Stomach smooth muscle (tissue), 2 donors: ENCODE data around the gene KLF3.

Experiments
- H3K27ac ChIP-seq: one replicate; pipeline ENCODE4 v1.7.0; 2013; ENCODE audit warnings: mild to moderate bottlenecking, low read length, inconsistent platforms
- H3K27me3 ChIP-seq, 2 donors: one replicate each; pipeline ENCODE4 v1.7.0; 2013; ENCODE audit warnings: low read length in 2 of 2; ENCODE audit not compliant: insufficient read depth in 2 of 2, control insufficient read depth in 1 of 2
- H3K36me3 ChIP-seq, 2 donors: one replicate each; pipeline ENCODE4 v1.7.0; 2013; ENCODE audit warnings: low read length in 2 of 2; ENCODE audit not compliant: control insufficient read depth in 2 of 2, insufficient read depth in 2 of 2
- H3K4me1 ChIP-seq: one replicate; pipeline ENCODE4 v1.7.0; 2013; ENCODE audit warnings: low read length; ENCODE audit not compliant: control insufficient read depth, insufficient read depth
- H3K4me3 ChIP-seq, 2 donors: one replicate each; pipeline ENCODE4 v1.7.0; 2013; ENCODE audit warnings: low read length in 2 of 2
- H3K9ac ChIP-seq, 2 donors: one replicate each; pipeline ENCODE4 v1.7.0; 2013; ENCODE audit warnings: low read length in 2 of 2, mild to moderate bottlenecking in 1 of 2
- H3K9me3 ChIP-seq, 2 donors: one replicate each; pipeline ENCODE4 v1.7.0; 2013; ENCODE audit warnings: low read length in 2 of 2; ENCODE audit not compliant: control insufficient read depth in 2 of 2
- donor health status: healthy.
- donor health status: Pancreatic carcinoma.

Gene KLF3

DNA sequence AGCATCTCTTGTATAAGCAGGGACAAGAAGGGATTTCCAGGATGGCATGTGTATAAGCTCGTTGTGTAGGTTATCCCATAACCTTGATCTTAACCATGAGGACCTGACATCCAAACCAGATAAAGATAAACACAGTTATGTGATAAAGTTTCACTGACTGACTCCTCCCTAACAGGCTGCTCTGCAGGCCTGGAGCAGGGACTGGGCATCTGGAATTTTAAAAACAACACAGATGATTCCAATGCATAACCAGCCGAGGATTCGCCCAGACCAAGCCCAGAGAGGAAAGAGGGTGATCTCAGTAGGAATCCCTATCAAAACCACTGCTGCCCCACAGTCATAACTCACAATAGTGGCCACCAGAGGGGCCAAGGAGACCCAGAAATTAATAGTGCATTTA lies 22.7 kb downstream of the KLF3 start:
- Histone ChIP-seq H3K36me3 (peaks cover 31% of the 10 kb centered on the region in 2 donors), H3K27ac (peak overlapping the region; percentile 37)

DNA sequence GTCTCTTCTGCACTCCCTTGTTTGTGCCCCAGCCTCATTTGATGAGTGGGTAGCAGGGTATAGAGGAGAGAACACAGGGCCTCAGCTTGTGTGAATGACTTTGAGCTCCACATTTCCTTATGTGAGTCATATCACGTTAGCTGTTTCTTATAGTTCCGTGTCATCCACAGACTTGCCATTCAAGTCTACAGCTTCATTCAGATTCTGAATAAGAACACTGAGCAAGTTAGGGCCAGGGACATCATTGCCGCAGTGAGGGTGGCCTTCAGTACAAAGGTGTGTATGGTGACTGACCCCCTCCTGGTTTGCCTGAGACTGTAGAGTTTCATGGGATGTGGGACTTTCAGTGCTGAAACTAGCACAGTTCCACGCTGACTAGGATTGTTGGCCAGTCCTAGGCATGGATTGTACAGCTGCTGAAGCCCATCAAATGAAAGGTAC lies 23.6 kb downstream of the KLF3 start:
- H3K9me3 ChIP-seq = no peaks in the 10 kb centered on the region
- H3K27ac ChIP-seq = no peak overlapping the region
- no peak overlapping the region for H3K9ac ChIP-seq
- no peak overlapping the region for H3K4me3 ChIP-seq
- H3K4me1 ChIP-seq = peaks cover 32% of the 10 kb centered on the region
- H3K36me3 ChIP-seq = peaks cover 30 to 31% of the 10 kb centered on the region in 2 donors
- H3K27me3 ChIP-seq = no peaks in the 10 kb centered on the region

More for the DNA sequence above, 22.7 kb downstream of the KLF3 start:
- H3K27me3 ChIP-seq = no peaks in the 10 kb centered on the region
- no peak overlapping the region for H3K9ac ChIP-seq
- H3K4me3 ChIP-seq = no peak overlapping the region
- H3K4me1 ChIP-seq = peaks cover 29% of the 10 kb centered on the region
- H3K9me3 ChIP-seq = no peaks in the 10 kb centered on the region

DNA sequence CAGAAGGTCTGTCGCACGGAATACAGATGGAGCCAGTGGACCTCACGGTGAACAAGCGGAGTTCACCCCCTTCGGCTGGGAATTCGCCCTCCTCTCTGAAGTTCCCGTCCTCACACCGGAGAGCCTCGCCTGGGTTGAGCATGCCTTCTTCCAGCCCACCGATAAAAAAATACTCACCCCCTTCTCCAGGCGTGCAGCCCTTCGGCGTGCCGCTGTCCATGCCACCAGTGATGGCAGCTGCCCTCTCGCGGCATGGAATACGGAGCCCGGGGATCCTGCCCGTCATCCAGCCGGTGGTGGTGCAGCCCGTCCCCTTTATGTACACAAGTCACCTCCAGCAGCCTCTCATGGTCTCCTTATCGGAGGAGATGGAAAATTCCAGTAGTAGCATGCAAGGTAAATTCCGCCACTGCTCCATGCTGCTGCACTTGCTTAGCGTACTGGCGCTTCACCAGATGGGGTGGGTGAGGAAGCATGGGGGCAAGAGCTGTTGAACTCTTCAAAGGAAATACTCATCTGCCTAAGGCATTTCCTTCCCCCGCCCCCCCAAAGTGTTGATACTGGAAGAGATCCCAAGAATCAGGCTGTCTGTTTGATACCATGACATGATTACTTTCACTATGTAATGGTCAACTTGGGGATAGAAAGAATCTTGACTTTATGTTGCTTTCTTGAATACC lies 24.8 kb downstream of the KLF3 start:
- H3K9me3 ChIP-seq = no peaks in the 10 kb centered on the region
- H3K4me1 ChIP-seq = peaks cover 33% of the 10 kb centered on the region
- no peak overlapping the region for H3K27ac ChIP-seq
- peaks cover 30 to 36% of the 10 kb centered on the region in 2 donors for H3K36me3 ChIP-seq
- H3K4me3 ChIP-seq = no peak overlapping the region
- H3K9ac ChIP-seq = no peak overlapping the region
- H3K27me3 ChIP-seq = no peaks in the 10 kb centered on the region

DNA sequence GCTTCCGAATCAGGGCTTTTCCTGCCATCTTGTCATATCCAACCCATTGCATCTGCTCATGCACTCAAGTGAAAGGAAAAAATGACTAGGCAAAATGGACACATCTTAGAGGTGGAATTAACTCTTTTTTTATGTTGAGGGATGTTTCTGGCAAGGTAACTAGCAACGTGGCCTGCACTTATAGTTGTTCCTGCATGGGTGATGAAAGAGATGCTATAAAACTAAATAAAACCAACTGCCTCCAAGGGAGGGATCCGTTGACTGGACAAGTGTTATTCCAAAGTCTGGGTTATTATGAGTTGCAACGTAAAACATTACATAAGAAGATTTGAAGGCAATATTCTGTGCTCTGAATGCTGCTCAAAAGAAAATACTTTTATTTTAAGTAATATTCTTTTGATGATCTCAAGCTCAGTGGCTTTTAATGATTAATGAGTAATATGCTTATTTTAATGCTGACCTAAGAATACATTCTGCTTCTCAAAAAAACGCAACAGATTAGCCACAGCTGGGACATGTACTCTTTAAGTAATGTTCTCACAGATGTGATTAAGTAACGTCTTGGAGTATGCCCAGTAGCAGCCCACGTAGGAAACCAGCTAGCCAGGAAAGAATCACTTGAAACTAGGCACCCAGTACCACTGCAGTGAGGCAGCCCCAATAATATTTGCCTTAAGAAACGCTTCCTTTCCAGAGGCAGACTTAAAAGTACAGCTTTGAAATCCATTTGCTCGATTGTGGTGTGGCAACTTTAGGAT lies 27.4 kb downstream of the KLF3 start:
- peak overlapping the region in 1 of 2 donors; percentile 22 for H3K9ac ChIP-seq
- H3K4me3 ChIP-seq = peak overlapping the region in 1 of 2 donors; percentile 34
- H3K4me1 ChIP-seq = peaks cover 19% of the 10 kb centered on the region
- H3K27me3 ChIP-seq = no peaks in the 10 kb centered on the region
- H3K9me3 ChIP-seq = no peaks in the 10 kb centered on the region
- peak overlapping the region; percentile 49 for H3K27ac ChIP-seq
- H3K36me3 ChIP-seq = peaks cover 43 to 52% of the 10 kb centered on the region in 2 donors

DNA sequence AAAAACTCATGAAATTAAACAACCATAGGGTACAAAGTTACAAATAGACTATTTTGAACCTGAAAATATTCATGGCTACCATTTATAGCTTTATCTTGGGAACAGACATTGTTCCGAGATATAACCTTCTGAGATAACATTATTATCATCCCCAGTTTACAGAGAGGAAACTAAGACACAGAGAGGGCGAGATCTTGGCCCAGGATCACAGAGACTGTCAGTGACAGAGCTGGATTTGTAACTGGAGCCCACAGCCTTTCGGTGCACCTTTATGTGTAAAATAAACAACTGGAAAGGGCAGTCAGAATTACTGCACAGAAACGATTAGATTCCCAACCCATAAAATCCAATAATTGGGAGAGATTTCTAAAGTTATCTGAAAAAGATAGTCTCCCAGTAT lies 28.4 kb downstream of the KLF3 start:
- no peaks in the 10 kb centered on the region for H3K9me3 ChIP-seq
- H3K36me3 ChIP-seq = peaks cover 47 to 53% of the 10 kb centered on the region in 2 donors
- no peak overlapping the region for H3K4me3 ChIP-seq
- peaks cover 16% of the 10 kb centered on the region for H3K4me1 ChIP-seq
- H3K27me3 ChIP-seq = no peaks in the 10 kb centered on the region
- no peak overlapping the region for H3K9ac ChIP-seq
- peak overlapping the region; percentile 46 for H3K27ac ChIP-seq

DNA sequence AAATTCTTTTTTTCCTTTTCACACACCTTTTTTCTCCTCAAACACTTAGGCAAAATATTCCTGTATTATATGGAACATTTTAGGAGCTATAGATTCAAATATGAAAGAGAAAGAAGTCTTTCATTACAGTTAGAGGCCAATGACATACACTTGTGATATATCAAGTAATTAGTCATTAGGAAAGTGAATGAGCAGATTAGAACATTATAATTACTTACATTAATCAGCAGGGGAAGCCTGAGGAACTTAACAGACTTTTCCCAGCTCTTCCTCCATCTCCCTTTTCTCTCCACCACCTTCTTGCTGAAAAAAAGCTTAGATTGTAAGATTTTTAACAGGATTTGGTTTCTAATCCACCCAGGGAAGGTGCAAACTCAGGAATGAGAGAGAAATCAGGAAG lies 29.6 kb downstream of the KLF3 start:
- no peaks in the 10 kb centered on the region for H3K9me3 ChIP-seq
- H3K36me3 ChIP-seq = peaks cover 53 to 58% of the 10 kb centered on the region in 2 donors
- no peaks in the 10 kb centered on the region for H3K27me3 ChIP-seq
- peaks cover 22% of the 10 kb centered on the region for H3K4me1 ChIP-seq
- H3K27ac ChIP-seq = no peak overlapping the region
- H3K4me3 ChIP-seq = no peak overlapping the region
- H3K9ac ChIP-seq = no peak overlapping the region

DNA sequence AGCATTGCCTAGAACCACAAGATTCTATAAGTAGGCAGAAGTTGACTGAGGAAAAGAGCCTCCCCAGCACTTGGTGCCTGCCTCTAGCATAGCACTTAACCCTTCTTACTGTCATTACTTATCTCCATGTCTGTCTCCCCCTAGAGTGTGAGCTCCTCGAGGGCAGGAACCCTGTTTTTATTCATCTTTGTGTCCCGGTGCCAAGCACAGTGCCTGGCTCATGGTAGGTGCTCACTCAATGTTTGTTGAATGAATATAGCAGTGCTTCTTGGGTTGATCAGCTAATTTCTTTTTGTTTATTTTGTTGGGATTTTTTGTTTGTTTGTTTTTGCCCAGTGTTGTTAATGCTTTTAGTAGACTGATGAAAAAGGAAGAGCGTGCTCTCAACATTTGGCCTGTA lies 30.3 kb downstream of the KLF3 start:
- Histone ChIP-seq H3K4me1 (peaks cover 22% of the 10 kb centered on the region), H3K4me3 (no peak overlapping the region), H3K36me3 (peaks cover 45 to 51% of the 10 kb centered on the region in 2 donors), H3K27me3 (no peaks in the 10 kb centered on the region), H3K27ac (no peak overlapping the region), H3K9me3 (no peaks in the 10 kb centered on the region), H3K9ac (no peak overlapping the region)

DNA sequence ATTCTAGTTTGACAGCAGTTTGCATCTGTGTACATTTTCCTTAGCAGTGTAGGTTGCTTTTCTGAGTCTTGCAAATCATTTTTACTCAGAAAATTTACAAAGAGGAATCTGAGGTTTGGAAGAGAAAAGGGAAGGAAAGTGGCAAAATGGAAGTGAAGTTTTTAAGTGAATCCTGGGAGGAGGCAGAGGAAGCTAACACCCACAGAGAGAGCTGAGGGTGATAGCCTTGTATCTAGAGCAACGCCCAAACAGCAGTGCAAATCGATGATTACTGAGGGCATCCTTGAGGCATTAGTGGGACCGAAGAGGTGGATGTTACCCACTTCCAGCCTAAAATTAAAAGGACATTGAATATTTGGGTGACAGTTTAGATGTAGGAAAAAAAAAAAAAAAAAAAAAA lies 31.8 kb downstream of the KLF3 start:
- peaks cover 22% of the 10 kb centered on the region for H3K4me1 ChIP-seq
- H3K27ac ChIP-seq = no peak overlapping the region
- no peak overlapping the region for H3K9ac ChIP-seq
- no peak overlapping the region for H3K4me3 ChIP-seq
- no peaks in the 10 kb centered on the region for H3K27me3 ChIP-seq
- H3K9me3 ChIP-seq = no peaks in the 10 kb centered on the region
- peaks cover 30 to 36% of the 10 kb centered on the region in 2 donors for H3K36me3 ChIP-seq

DNA sequence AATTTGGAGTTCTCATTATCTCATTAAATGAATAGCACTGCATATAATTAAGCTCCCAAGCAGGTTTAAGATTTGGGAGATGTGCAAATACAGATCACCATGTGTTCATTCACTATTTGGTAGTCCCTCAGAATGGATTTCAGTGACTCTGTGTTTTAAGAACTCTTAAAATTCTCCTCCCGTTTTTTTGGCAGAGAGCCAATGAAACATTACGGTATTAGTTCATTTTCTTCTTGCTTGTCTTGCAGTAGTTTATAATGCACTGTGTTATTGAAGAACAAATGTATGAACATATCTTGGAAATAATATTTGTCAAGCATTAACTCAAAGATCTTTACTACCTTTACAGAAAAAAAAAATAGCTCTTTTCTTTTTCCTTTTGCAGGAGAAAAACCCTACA lies 32.7 kb downstream of the KLF3 start:
- peaks cover 27 to 31% of the 10 kb centered on the region in 2 donors for H3K36me3 ChIP-seq
- no peaks in the 10 kb centered on the region for H3K9me3 ChIP-seq
- no peaks in the 10 kb centered on the region for H3K27me3 ChIP-seq
- H3K4me3 ChIP-seq = no peak overlapping the region
- no peak overlapping the region for H3K9ac ChIP-seq
- peaks cover 16% of the 10 kb centered on the region for H3K4me1 ChIP-seq
- no peak overlapping the region for H3K27ac ChIP-seq

DNA sequence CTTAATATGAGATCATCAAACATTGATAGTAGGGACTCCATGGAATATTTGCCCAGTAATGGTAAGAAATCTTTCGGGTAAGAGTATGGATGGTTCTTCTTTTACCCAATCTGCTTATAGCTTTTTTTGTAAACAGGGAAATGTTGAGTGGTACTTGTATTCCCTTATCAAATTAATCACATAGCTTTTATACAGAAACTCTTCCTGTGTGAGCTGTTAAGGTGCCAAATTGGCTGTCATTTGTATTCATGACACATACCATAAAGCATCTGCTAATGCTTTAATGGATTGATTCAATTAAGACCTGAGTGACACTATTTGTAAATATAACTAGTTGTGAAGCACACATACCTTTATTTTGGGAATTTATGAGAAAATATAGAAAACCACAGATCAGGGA lies 34.2 kb downstream of the KLF3 start:
- Histone ChIP-seq H3K36me3 (peaks cover 27 to 31% of the 10 kb centered on the region in 2 donors), H3K9me3 (no peaks in the 10 kb centered on the region), H3K27ac (no peak overlapping the region)

DNA sequence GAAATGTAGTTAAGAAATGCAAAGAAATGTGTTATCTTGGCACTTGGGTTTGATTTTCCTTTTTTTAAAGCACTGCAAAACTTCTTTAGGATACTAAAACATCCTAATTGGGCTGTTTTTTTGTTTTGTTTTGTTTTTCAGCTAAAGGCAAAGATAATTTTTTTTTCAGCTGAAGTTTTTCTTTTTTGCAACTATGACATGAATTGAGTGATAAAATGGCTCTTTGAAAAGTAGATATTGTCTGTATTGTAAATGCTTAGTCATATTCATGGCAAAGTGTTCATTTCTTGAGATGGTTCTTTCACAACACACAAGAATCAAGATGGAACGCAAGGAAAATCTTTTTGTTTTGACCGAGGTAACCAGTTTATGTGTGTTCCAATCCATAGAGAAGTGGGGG lies 35.1 kb downstream of the KLF3 start:
- no peak overlapping the region for H3K9ac ChIP-seq
- H3K4me1 ChIP-seq = peaks cover 10% of the 10 kb centered on the region
- H3K4me3 ChIP-seq = no peak overlapping the region
- H3K27ac ChIP-seq = no peak overlapping the region
- H3K27me3 ChIP-seq = no peaks in the 10 kb centered on the region
- no peaks in the 10 kb centered on the region for H3K9me3 ChIP-seq
- H3K36me3 ChIP-seq = peaks cover 24 to 27% of the 10 kb centered on the region in 2 donors

More for the DNA sequence above, 34.2 kb downstream of the KLF3 start:
- Histone ChIP-seq H3K27me3 (no peaks in the 10 kb centered on the region), H3K4me1 (peaks cover 10% of the 10 kb centered on the region), H3K9ac (no peak overlapping the region), H3K4me3 (no peak overlapping the region)
